Pancreas (tissue), 10 donors: ENCODE results near the gene NPY2R. TPM values are rescaled to one million over a fixed set of nuclear protein-coding genes. Genes with fewer than 3 reads are reported as not detected.

Source experiments
- ATAC-seq, 4 donors: fragments of 200-7000 bp; cut with Tn5 transposase; one replicate each; pipeline versions ENCODE4 v1.8.0 to v1.9.1; 2020; ENCODE audit warnings: mild to moderate bottlenecking in 4 of 4, moderate library complexity in 4 of 4
- DNase-seq, 6 donors: peaks; one replicate each; pipeline ENCODE4 v3.0.0-alpha.2; 2020
- FAIRE-seq: peaks from 2 replicates; lab custom pipeline; 2012; peaks lifted over from hg19 to GRCh38; lab: Jason Lieb, UNC
- H3K27ac ChIP-seq, 4 donors: fragments of 200-600 bp; sonication (generic); 1 replicate in 3 of 4; 2 replicates in 1 of 4; pipeline versions ENCODE4 v1.5.0 to v1.8.0; 2020
- H3K27me3 ChIP-seq, 4 donors: fragments of 200-600 bp; one replicate each; pipeline ENCODE4 v1.8.0; 2021
- H3K36me3 ChIP-seq, 3 donors: fragments of 200-600 bp; sonication (generic) in 1 of 3; one replicate each; pipeline versions ENCODE4 v1.5.0 to v1.8.0; 2020 to 2021
- H3K4me1 ChIP-seq, 3 donors: fragments of 200-600 bp; one replicate each; pipeline ENCODE4 v1.8.0; 2021
- H3K4me3 ChIP-seq, 4 donors: fragments of 200-600 bp; sonication (generic) in 2 of 4; one replicate each; pipeline versions ENCODE4 v1.5.0 to v1.8.0; 2020 to 2021
- H3K9me3 ChIP-seq, 4 donors: fragments of 200-600 bp; one replicate each; pipeline ENCODE4 v1.8.0; 2021
- CTCF ChIP-seq, 4 donors: fragments of 200-600 bp; sonication (generic) in 3 of 4; IDR thresholded peaks; one replicate each; pipeline versions ENCODE4 v1.5.0 to v1.8.0; 2021; ENCODE audit warnings: antibody characterized with exemption in 4 of 4
- WGBS, 2 donors: extraction: QIAGEN DNeasy Blood & Tissue Kit; methylation state at CpG; one replicate each; pipeline ENCODE4 v1.1.7; 2013; 5-methylcytosine and 5-hydroxymethylcytosine counted together
- intact Hi-C, 3 donors: fragments of 100-400 bp; cut with DNase I; formaldehyde crosslinking; loops; one replicate each; pipeline versions ENCODE4 v1.11.1 to v1.14.2; 2022
- polyA plus RNA-seq, 2 donors: library from polyadenylated mRNA; stranded (reverse); fragments of 200-250 nt; gene quantifications; one replicate each; pipeline ENCODE4 v1.2.3, GENCODE V29; 2013
- total RNA-seq, 6 donors: library from RNA; stranded (reverse); fragmentation: NEBNext Ultra II Directional in 4 of 6; extraction: Animal tissue kit (Norgen Biotek cat#: 25700) in 4 of 6; gene quantifications; one replicate each; pipeline versions ENCODE4 v1.2.1 to v1.2.4, GENCODE V29; 2021 to 2023
- donor health status: healthy with polysubstance abuse.
- donor health status: DM: no; HTN: no; CAD: no; lungs with moderate emphysema.
- donor health status: DM: no; HTN: no; CAD: no.
- donor health status: control.
- donor health status: control.
- donor health status: Bipolar disorder and iron deficiency.
- donor health status: DM: yes; HTN: yes; CAD: no.
- donor health status: DM: no; HTN: no; CAD: no.
- donor health status: DM: no; HTN: no; CAD: no.
- donor health status: DM: yes; HTN: yes; CAD: no.

The NPY2R gene
- total and polyA plus RNA-seq, 8 donors, result 0.02 TPM; not detected in 7

- Histone ChIP-seq H3K9me3 (no peaks in the 10 kb centered on the region), H3K36me3 (no peaks in the 10 kb centered on the region), H3K27ac (no peak overlapping the region), H3K4me3 (no peak overlapping the region), H3K4me1 (no peaks in the 10 kb centered on the region), H3K27me3 (no peaks in the 10 kb centered on the region)
- ATAC-seq (no peak), FAIRE-seq (no peak), DNase-seq (no peak)
- TF ChIP-seq CTCF (IDR thresholded peaks at IDR 0.05), result no peak
- intact Hi-C loops, result no loop called here
These were observed 33.2 kb downstream of the NPY2R start for GRCh38 chr4:155241664-155242063.

- TF ChIP-seq CTCF (IDR thresholded peaks at IDR 0.05), result no peak
These were observed 36.7 kb downstream of the NPY2R start for GRCh38 chr4:155245105-155245504.

GRCh38 chr4:155248002-155248896 is 39.8 kb downstream of the NPY2R start:
- H3K9me3 ChIP-seq, result no peaks in the 10 kb centered on the region
- no peaks in the 10 kb centered on the region for H3K36me3 ChIP-seq
- 52 to 56% methylated on average over 9 of the region's 9 CpGs for WGBS, 2 donors
- ATAC-seq (no peak), DNase-seq (no peak), FAIRE-seq (no peak)
- no peak overlapping the region for H3K27ac ChIP-seq
- no peak overlapping the region for H3K4me3 ChIP-seq
- intact Hi-C loops, result no loop called here
- H3K27me3 ChIP-seq, result no peaks in the 10 kb centered on the region
- TF ChIP-seq CTCF (IDR thresholded peaks at IDR 0.05), result no peak
- no peaks in the 10 kb centered on the region for H3K4me1 ChIP-seq

More at GRCh38 chr4:155245105-155245504, 36.7 kb downstream of the NPY2R start:
- FAIRE-seq (no peak), DNase-seq (no peak), ATAC-seq (no peak)
- Histone ChIP-seq H3K27me3 (no peaks in the 10 kb centered on the region), H3K36me3 (no peaks in the 10 kb centered on the region), H3K27ac (no peak overlapping the region), H3K4me3 (no peak overlapping the region), H3K9me3 (no peaks in the 10 kb centered on the region), H3K4me1 (no peaks in the 10 kb centered on the region)
- WGBS, 2 donors, result 66 to 83% methylated on average over 4 of the region's 4 CpGs
- intact Hi-C loops, result no loop called here

GRCh38 chr4:155249016-155249566 is 40.7 kb downstream of the NPY2R start:
- FAIRE-seq, result no peak
- WGBS, 2 donors, result 16 to 21% methylated on average over 8 of the region's 8 CpGs
- Histone ChIP-seq H3K4me3 (no peak overlapping the region), H3K36me3 (no peaks in the 10 kb centered on the region), H3K4me1 (no peaks in the 10 kb centered on the region), H3K9me3 (no peaks in the 10 kb centered on the region), H3K27ac (no peak overlapping the region), H3K27me3 (no peaks in the 10 kb centered on the region)
- no peak for TF ChIP-seq CTCF (IDR thresholded peaks at IDR 0.05)
- DNase-seq, result no peak
- peak in 2 of 4 donors; percentile 29 to 47 for ATAC-seq
- intact Hi-C loops, result no loop called here

- no peaks in the 10 kb centered on the region for H3K9me3 ChIP-seq
- 14 to 37% methylated on average over 1 of the region's 1 CpG for WGBS, 2 donors
- H3K27me3 ChIP-seq, result no peaks in the 10 kb centered on the region
- no peaks in the 10 kb centered on the region for H3K36me3 ChIP-seq
- FAIRE-seq (no peak), DNase-seq (no peak), ATAC-seq (no peak)
- TF ChIP-seq CTCF (IDR thresholded peaks at IDR 0.05), result no peak
- intact Hi-C loops, result no loop called here
- no peak overlapping the region for H3K27ac ChIP-seq
- H3K4me1 ChIP-seq, result no peaks in the 10 kb centered on the region
- no peak overlapping the region for H3K4me3 ChIP-seq
These were observed 43.9 kb downstream of the NPY2R start for GRCh38 chr4:155252327-155252726.
